Heart right ventricle (tissue), 16 donors: ENCODE results near the gene FRMD8. TPM values are rescaled to one million over a fixed set of nuclear protein-coding genes. Genes with fewer than 3 reads are reported as not detected.

ENCODE experiments used
- ATAC-seq, 8 donors: fragments of 200-7000 bp; cut with Tn5 transposase; one replicate each; pipeline ENCODE4 v1.9.1; 2020; ENCODE audit warnings: mild to moderate bottlenecking in 8 of 8, moderate library complexity in 8 of 8, moderate number of reproducible peaks in 1 of 8
- DNase-seq, 2 donors: peaks; one replicate each; pipeline ENCODE4 v3.0.0-alpha.2; 2020
- H3K27ac ChIP-seq, 10 donors: fragments of 200-600 bp; sonication (generic) in 2 of 10; one replicate each; pipeline versions ENCODE4 v1.5.0 to v1.8.0; 2020 to 2022; ENCODE audit warnings: mild to moderate bottlenecking in 3 of 10
- H3K27me3 ChIP-seq, 7 donors: fragments of 200-600 bp; one replicate each; pipeline ENCODE4 v1.8.0; 2021 to 2022; ENCODE audit warnings: mild to moderate bottlenecking in 2 of 7
- H3K36me3 ChIP-seq, 9 donors: fragments of 200-600 bp; sonication (generic) in 1 of 9; one replicate each; pipeline versions ENCODE4 v1.5.0 to v1.8.0; 2020 to 2022; ENCODE audit warnings: mild to moderate bottlenecking in 2 of 9
- H3K4me1 ChIP-seq, 9 donors: fragments of 200-600 bp; sonication (generic) in 1 of 9; one replicate each; pipeline versions ENCODE4 v1.5.0 to v1.8.0; 2020 to 2022; ENCODE audit warnings: mild to moderate bottlenecking in 4 of 9
- H3K4me3 ChIP-seq, 10 donors: fragments of 200-600 bp; sonication (generic) in 2 of 10; one replicate each; pipeline versions ENCODE4 v1.5.0 to v1.8.0; 2020 to 2022; ENCODE audit warnings: mild to moderate bottlenecking in 7 of 10, moderate library complexity in 2 of 10
- H3K9me3 ChIP-seq, 11 donors: fragments of 200-600 bp in 10 of 11; sonication (generic) in 2 of 11; one replicate each; pipeline versions ENCODE4 v1.5.0 to v1.8.0; 2013 to 2022; ENCODE audit warnings: mild to moderate bottlenecking in 2 of 11, control low read depth in 1 of 11, moderate library complexity in 1 of 11
- WGBS, 2 donors: extraction: QIAGEN DNeasy Blood & Tissue Kit; methylation state at CpG; one replicate each; pipeline ENCODE4 v1.1.7; 2013; ENCODE audit warnings: inconsistent platforms in 1 of 2; 5-methylcytosine and 5-hydroxymethylcytosine counted together
- intact Hi-C, 10 donors: fragments of 100-400 bp; cut with DNase I; formaldehyde crosslinking; loops; one replicate each; pipeline versions ENCODE4 v1.11.1 to v1.14.2; 2022
- polyA plus RNA-seq, 2 donors: library from polyadenylated mRNA; stranded (reverse); fragments of 200-250 nt; gene quantifications; one replicate each; pipeline ENCODE4 v1.2.3, GENCODE V29; 2013
- total RNA-seq, 10 donors: library from RNA; stranded (reverse); fragmentation: NEBNext Ultra II Directional in 3 of 10; extraction: Animal tissue kit (Norgen Biotek cat#: 25700) in 3 of 10; gene quantifications; one replicate each; pipeline versions ENCODE4 v1.2.1 to v1.2.4, GENCODE V29; 2021 to 2023
- TF ChIP-seq, protein P1 (sequence below), 9 donors: fragments of 200-600 bp; sonication (generic) in 2 of 9; IDR thresholded peaks; one replicate each; pipeline versions ENCODE4 v1.5.0 to v1.8.0; 2021 to 2022; ENCODE audit warnings: antibody characterized with exemption in 9 of 9, mild to moderate bottlenecking in 5 of 9, moderate library complexity in 1 of 9
- donor health status: Arrhythmogenic right ventricular cardiomyopathy.
- donor health status: ischemic (EF 13 %, LVEDD 7.1; RV severe dilation, severe dysfunction).
- donor health status: healthy with polysubstance abuse.
- donor health status: DM: no; HTN: yes; CAD: no.
- donor health status: DM: no; HTN: no; CAD: no.
- donor health status: ischemic (EF 25% LVEDD 6.9; RV normal size, moderate dysfunction).
- donor health status: ischemic (EF 25% LVEDD 5.7; RV mildly dilated, moderate dysfunction).
- donor health status: healthy.
- donor health status: DM: yes; HTN: yes; CAD: no.
- donor health status: Ischemic cardiomyopathy.
- donor health status: ischemic (EF 35%, LVEDD 5.7; RV mildly dilated, moderate dysfunction).
- donor health status: nonischemic (EF 11% LVEDD 7.7; RV severe dilation, severe dysfunction).
- donor health status: DM: yes; HTN: yes; CAD: no.
- donor health status: PGD.
- donor health status: ischemic (EF 29% LVEDD 5.4; RV normal size, mild dysfunction).
- donor health status: nonischemic (EF 23%, LVEDD 6.1; RV moderate dilation, normal function).

Gene FRMD8
- total and polyA plus RNA-seq, 12 donors, result 6.0 to 16.9 (median 12.1) TPM

DNA sequence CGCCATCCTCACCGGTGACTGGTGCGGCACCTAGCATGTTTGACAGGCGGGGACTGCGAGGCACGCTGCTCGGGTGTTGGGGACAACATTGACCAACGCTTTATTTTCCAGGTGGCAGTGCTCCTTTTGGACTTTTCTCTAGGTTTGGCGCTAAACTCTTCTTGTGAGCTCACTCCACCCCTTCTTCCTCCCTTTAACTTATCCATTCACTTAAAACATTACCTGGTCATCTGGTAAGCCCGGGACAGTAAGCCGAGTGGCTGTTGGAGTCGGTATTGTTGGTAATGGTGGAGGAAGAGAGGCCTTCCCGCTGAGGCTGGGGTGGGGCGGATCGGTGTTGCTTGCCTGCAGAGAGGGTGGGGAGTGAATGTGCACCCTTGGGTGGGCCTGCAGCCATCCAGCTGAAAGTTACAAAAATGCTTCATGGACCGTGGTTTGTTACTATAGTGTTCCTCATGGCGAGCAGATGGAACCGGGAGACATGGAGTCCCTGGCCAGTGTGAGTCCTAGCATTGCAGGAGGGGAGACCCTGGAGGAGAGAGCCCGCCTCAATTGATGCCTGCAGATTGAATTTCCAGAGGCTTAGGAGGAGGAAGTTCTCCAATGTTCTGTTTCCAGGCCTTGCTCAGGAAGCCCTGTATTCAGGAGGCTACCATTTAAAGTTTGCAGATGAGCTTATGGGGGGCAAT lies 37.2 kb downstream of the FRMD8 start:
- no peak for ATAC-seq
- Histone ChIP-seq H3K4me3 (peak overlapping the region; percentile 61 to 99 (median 90)), H3K9me3 (no peaks in the 10 kb centered on the region), H3K27ac (peak overlapping the region; percentile 99 to 100 (median 100)), H3K36me3 (peaks cover 0 to 53% (median 27%) of the 10 kb centered on the region in 9 donors), H3K27me3 (no peaks in the 10 kb centered on the region), H3K4me1 (peaks cover 17 to 57% (median 51%) of the 10 kb centered on the region in 9 donors)
- WGBS, 2 donors, result 1 to 5% methylated on average over 19 of the region's 19 CpGs
- DNase-seq, result peak; percentile 24 to 25
- intact Hi-C loops, result loop anchor here in 2 of 10 donors (2.0 to 5.0 kb wide), 3 partner anchors 47 to 79 kb away; no protein-coding TSS in a partner anchor
- TF ChIP-seq, protein P1, sequence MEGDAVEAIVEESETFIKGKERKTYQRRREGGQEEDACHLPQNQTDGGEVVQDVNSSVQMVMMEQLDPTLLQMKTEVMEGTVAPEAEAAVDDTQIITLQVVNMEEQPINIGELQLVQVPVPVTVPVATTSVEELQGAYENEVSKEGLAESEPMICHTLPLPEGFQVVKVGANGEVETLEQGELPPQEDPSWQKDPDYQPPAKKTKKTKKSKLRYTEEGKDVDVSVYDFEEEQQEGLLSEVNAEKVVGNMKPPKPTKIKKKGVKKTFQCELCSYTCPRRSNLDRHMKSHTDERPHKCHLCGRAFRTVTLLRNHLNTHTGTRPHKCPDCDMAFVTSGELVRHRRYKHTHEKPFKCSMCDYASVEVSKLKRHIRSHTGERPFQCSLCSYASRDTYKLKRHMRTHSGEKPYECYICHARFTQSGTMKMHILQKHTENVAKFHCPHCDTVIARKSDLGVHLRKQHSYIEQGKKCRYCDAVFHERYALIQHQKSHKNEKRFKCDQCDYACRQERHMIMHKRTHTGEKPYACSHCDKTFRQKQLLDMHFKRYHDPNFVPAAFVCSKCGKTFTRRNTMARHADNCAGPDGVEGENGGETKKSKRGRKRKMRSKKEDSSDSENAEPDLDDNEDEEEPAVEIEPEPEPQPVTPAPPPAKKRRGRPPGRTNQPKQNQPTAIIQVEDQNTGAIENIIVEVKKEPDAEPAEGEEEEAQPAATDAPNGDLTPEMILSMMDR (IDR thresholded peaks at IDR 0.05), result no peak

DNA sequence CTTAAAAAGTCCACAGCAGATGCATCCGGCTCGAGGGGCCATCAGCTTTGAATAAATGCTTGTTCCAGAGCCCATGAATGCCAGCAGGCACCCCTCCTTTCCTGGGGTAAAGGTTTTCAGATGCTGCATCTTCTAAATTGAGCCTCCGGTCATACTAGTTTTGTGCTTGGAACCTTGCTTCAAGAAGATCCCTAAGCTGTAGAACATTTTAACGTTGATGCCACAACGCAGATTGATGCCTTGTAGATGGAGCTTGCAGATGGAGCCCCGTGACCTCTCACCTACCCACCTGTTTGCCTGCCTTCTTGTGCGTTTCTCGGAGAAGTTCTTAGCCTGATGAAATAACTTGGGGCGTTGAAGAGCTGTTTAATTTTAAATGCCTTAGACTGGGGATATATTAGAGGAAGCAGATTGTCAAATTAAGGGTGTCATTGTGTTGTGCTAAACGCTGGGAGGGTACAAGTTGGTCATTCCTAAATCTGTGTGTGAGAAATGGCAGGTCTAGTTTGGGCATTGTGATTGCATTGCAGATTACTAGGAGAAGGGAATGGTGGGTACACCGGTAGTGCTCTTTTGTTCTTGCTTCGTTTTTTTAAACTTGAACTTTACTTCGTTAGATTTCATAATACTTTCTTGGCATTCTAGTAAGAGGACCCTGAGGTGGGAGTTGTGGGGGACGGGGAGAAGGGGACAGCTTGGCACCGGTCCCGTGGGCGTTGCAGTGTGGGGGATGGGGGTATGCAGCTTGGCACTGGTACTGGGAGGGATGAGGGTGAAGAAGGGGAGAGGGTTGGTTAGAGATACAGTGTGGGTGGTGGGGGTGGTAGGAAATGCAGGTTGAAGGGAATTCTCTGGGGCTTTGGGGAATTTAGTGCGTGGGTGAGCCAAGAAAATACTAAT lies 38.0 kb downstream of the FRMD8 start:
- H3K36me3 ChIP-seq, result peaks cover 0 to 57% (median 27%) of the 10 kb centered on the region in 9 donors
- H3K4me3 ChIP-seq, result peak overlapping the region; percentile 61 to 99 (median 90)
- peaks cover 17 to 57% (median 48%) of the 10 kb centered on the region in 9 donors for H3K4me1 ChIP-seq
- TF ChIP-seq, protein P1 (IDR thresholded peaks at IDR 0.05), result no peak
- WGBS, 2 donors, result 1 to 5% methylated on average over 18 of the region's 18 CpGs
- ATAC-seq, result no peak
- no peaks in the 10 kb centered on the region for H3K27me3 ChIP-seq
- intact Hi-C loops, result loop anchor here in 1 of 10 donors (5.0 kb wide), 1 partner anchor 78 kb away; no protein-coding TSS in a partner anchor
- H3K27ac ChIP-seq, result peak overlapping the region; percentile 99 to 100 (median 100)
- peak; percentile 54 for DNase-seq
- H3K9me3 ChIP-seq, result no peaks in the 10 kb centered on the region

DNA sequence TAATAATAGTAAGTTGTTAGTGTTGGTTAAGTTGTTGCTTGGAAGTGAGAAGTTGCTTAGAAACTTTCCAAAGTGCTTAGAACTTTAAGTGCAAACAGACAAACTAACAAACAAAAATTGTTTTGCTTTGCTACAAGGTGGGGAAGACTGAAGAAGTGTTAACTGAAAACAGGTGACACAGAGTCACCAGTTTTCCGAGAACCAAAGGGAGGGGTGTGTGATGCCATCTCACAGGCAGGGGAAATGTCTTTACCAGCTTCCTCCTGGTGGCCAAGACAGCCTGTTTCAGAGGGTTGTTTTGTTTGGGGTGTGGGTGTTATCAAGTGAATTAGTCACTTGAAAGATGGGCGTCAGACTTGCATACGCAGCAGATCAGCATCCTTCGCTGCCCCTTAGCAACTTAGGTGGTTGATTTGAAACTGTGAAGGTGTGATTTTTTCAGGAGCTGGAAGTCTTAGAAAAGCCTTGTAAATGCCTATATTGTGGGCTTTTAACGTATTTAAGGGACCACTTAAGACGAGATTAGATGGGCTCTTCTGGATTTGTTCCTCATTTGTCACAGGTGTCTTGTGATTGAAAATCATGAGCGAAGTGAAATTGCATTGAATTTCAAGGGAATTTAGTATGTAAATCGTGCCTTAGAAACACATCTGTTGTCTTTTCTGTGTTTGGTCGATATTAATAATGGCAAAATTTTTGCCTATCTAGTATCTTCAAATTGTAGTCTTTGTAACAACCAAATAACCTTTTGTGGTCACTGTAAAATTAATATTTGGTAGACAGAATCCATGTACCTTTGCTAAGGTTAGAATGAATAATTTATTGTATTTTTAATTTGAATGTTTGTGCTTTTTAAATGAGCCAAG lies 38.9 kb downstream of the FRMD8 start:
- intact Hi-C loops, result no loop called here
- TF ChIP-seq, protein P1 (IDR thresholded peaks at IDR 0.05), result peak in 2 of 9 donors; percentile 14 to 17
- Histone ChIP-seq H3K4me1 (peaks cover 14 to 57% (median 48%) of the 10 kb centered on the region in 9 donors), H3K27me3 (no peaks in the 10 kb centered on the region), H3K27ac (peak overlapping the region; percentile 99 to 100 (median 100)), H3K36me3 (peaks cover 0 to 66% (median 30%) of the 10 kb centered on the region in 9 donors), H3K4me3 (peak overlapping the region; percentile 61 to 99 (median 90)), H3K9me3 (no peaks in the 10 kb centered on the region)
- ATAC-seq (no peak), DNase-seq (peak in 1 of 2 donors; percentile 48)
- 1 to 4% methylated on average over 9 of the region's 9 CpGs for WGBS, 2 donors
